Hepatocyte (in vitro differentiated cells): Measurements from ENCODE around the gene SEC61A2. TPM values are rescaled to one million over a fixed set of nuclear protein-coding genes. Genes with fewer than 3 reads are reported as not detected.
"Not testable (repeated sequence)": the region's sequence is repeated elsewhere in the genome, so short reads cannot be mapped to it uniquely, and the experiment has no call there.

ENCODE experiments used
- DNase-seq: peaks from one replicate; pipeline ENCODE4 v3.0.0-alpha.2; 2016; ENCODE audit warnings: low spot score
- H2AFZ ChIP-seq: fragments of 200-600 bp; sonication (generic); 2 replicates; pipeline ENCODE4 v1.6.0; 2016; ENCODE audit warnings: antibody characterized with exemption, mild to moderate bottlenecking
- H3K27ac ChIP-seq: fragments of 200-600 bp; sonication (generic); 2 replicates; pipeline ENCODE4 v1.5.1; 2016; ENCODE audit warnings: mild to moderate bottlenecking
- H3K27me3 ChIP-seq: fragments of 200-600 bp; sonication (generic); 2 replicates; pipeline ENCODE4 v1.6.1; 2016
- H3K36me3 ChIP-seq: fragments of 200-600 bp; sonication (generic); replicated peaks from 2 replicates; pipeline ENCODE4 v1.5.1; 2016; ENCODE audit warnings: low read depth; ENCODE audit not compliant: insufficient read depth
- H3K4me1 ChIP-seq: fragments of 200-600 bp; sonication (generic); 2 replicates; pipeline ENCODE4 v1.5.1; 2016; ENCODE audit warnings: mild to moderate bottlenecking, moderate library complexity; ENCODE audit not compliant: insufficient read depth
- H3K4me2 ChIP-seq: fragments of 200-600 bp; sonication (generic); 2 replicates; pipeline ENCODE4 v1.6.0; 2016
- H3K4me3 ChIP-seq: fragments of 200-600 bp; sonication (generic); 2 replicates; pipeline ENCODE4 v1.5.1; 2016; ENCODE audit warnings: mild to moderate bottlenecking
- H3K79me2 ChIP-seq: fragments of 200-600 bp; sonication (generic); 2 replicates; pipeline ENCODE4 v1.6.0; 2017; ENCODE audit warnings: mild to moderate bottlenecking
- H3K9me2 ChIP-seq: fragments of 200-600 bp; sonication (generic); replicated peaks from 2 replicates; pipeline ENCODE4 v1.6.0; 2017; ENCODE audit warnings: mild to moderate bottlenecking; ENCODE audit not compliant: insufficient read depth
- H3K9me3 ChIP-seq: fragments of 200-600 bp; sonication (generic); 2 replicates; pipeline ENCODE4 v1.5.1; 2016; ENCODE audit warnings: low read depth, mild to moderate bottlenecking
- H4K20me1 ChIP-seq: fragments of 200-600 bp; sonication (generic); 2 replicates; pipeline ENCODE4 v1.6.0; 2016; ENCODE audit warnings: mild to moderate bottlenecking; ENCODE audit not compliant: insufficient read depth, poor library complexity, severe bottlenecking
- CTCF ChIP-seq: fragments of 200-600 bp; sonication (generic); IDR thresholded peaks from 2 replicates; pipeline ENCODE4 v1.5.1; 2016; ENCODE audit warnings: antibody characterized with exemption, mild to moderate bottlenecking; ENCODE audit not compliant: poor library complexity
- EZH2 ChIP-seq: fragments of 200-600 bp; sonication (generic); IDR thresholded peaks from 2 replicates; pipeline ENCODE4 v1.6.1; 2016; ENCODE audit warnings: antibody characterized with exemption, mild to moderate bottlenecking, borderline replicate concordance
- EZH2phosphoT487 ChIP-seq: fragments of 200-600 bp; sonication (generic); IDR thresholded peaks from one replicate; pipeline ENCODE4 v1.6.1; 2018; ENCODE audit warnings: antibody characterized with exemption, mild to moderate bottlenecking, low read depth, moderate library complexity; ENCODE audit not compliant: unreplicated experiment, severe bottlenecking
- WGBS: methylation state at CpG from one replicate; pipeline ENCODE4 v1.1.6; 2016; ENCODE audit warnings: low lambda C conversion rate; ENCODE audit errors: missing lambda C conversion rate; 5-methylcytosine and 5-hydroxymethylcytosine counted together
- polyA plus RNA-seq: library from polyadenylated mRNA; unstranded; fragments of >200 nt; fragmentation: Nextera tagmentation; extraction: Ambion mirVana; gene quantifications from 2 replicates; pipeline ENCODE4 v1.2.1, GENCODE V29; 2016
- total RNA-seq: library from RNA; depleted of rRNA; stranded (reverse); fragments of >200 nt; gene quantifications from 2 replicates; pipeline ENCODE4 v1.2.3, GENCODE V29; 2014

SEC61A2 gene
- total and polyA plus RNA-seq, 2 experiments from 2014 or later: 12.2 to 13.7 TPM

GRCh38 chr10:12165999-12166775, 36.7 kb downstream of the SEC61A2 start:
- H3K27me3 ChIP-seq: no peaks in the 10 kb centered on the region
- no peak overlapping the region for H3K4me2 ChIP-seq
- WGBS: 85% methylated on average over 6 of the region's 6 CpGs
- no peak overlapping the region for H3K27ac ChIP-seq
- TF ChIP-seq EZH2phosphoT487 (no peak), EZH2 (no peak), CTCF (no peak)
- no peaks in the 10 kb centered on the region for H3K36me3 ChIP-seq
- H3K9me2 ChIP-seq: no peaks in the 10 kb centered on the region
- H3K79me2 ChIP-seq: no peaks in the 10 kb centered on the region
- H3K9me3 ChIP-seq: no peaks in the 10 kb centered on the region
- no peaks in the 10 kb centered on the region for H3K4me1 ChIP-seq
- no peak for DNase-seq
- no peaks in the 10 kb centered on the region for H4K20me1 ChIP-seq
- no peak overlapping the region for H3K4me3 ChIP-seq
- no peak overlapping the region for H2AFZ ChIP-seq

GRCh38 chr10:12171512-12171911, 42.0 kb downstream of the SEC61A2 start:
- H3K79me2 ChIP-seq, H3K9me3 ChIP-seq, H3K27ac ChIP-seq, H2AFZ ChIP-seq, H3K36me3 ChIP-seq, H3K27me3 ChIP-seq, H3K4me2 ChIP-seq, H3K4me3 ChIP-seq, H3K9me2 ChIP-seq, H4K20me1 ChIP-seq, H3K4me1 ChIP-seq, DNase-seq: not testable (repeated sequence)
- 97% methylated on average over 6 of the region's 6 CpGs for whole genome bisulfite sequencing

- H3K9me2 ChIP-seq: no peaks in the 10 kb centered on the region
- DNase-seq: no peak
- H3K36me3 ChIP-seq: no peaks in the 10 kb centered on the region
- no peak for TF ChIP-seq EZH2phosphoT487
- no peak for TF ChIP-seq EZH2
- no peak for TF ChIP-seq CTCF
- H3K4me1 ChIP-seq: no peaks in the 10 kb centered on the region
- H3K79me2 ChIP-seq: no peaks in the 10 kb centered on the region
- H3K27ac ChIP-seq: no peak overlapping the region
- no peak overlapping the region for H3K4me3 ChIP-seq
- H3K4me2 ChIP-seq: no peak overlapping the region
- H3K27me3 ChIP-seq: no peaks in the 10 kb centered on the region
- H4K20me1 ChIP-seq: no peaks in the 10 kb centered on the region
- H2AFZ ChIP-seq: no peak overlapping the region
- 98% methylated on average over 9 of the region's 9 CpGs for WGBS
- H3K9me3 ChIP-seq: no peaks in the 10 kb centered on the region
These were observed 48.2 kb downstream of the SEC61A2 start for GRCh38 chr10:12177642-12178041.

- H2AFZ ChIP-seq: no peak overlapping the region
- WGBS: 98% methylated on average over 4 of the region's 4 CpGs
- H4K20me1 ChIP-seq: no peaks in the 10 kb centered on the region
These were observed 50.2 kb downstream of the SEC61A2 start for GRCh38 chr10:12179606-12180170.

More at GRCh38 chr10:12179606-12180170, 50.2 kb downstream of the SEC61A2 start:
- no peaks in the 10 kb centered on the region for H3K79me2 ChIP-seq
- H3K9me3 ChIP-seq: no peaks in the 10 kb centered on the region
- H3K9me2 ChIP-seq: no peaks in the 10 kb centered on the region
- H3K4me3 ChIP-seq: no peak overlapping the region
- H3K27me3 ChIP-seq: no peaks in the 10 kb centered on the region
- H3K4me1 ChIP-seq: no peaks in the 10 kb centered on the region
- H3K36me3 ChIP-seq: no peaks in the 10 kb centered on the region
- no peak for DNase-seq
- H3K27ac ChIP-seq: no peak overlapping the region
- TF ChIP-seq EZH2 (no peak), CTCF (no peak), EZH2phosphoT487 (no peak)
- no peak overlapping the region for H3K4me2 ChIP-seq
